ENCODE results near the gene CCM2. TPM values are rescaled to one million over a fixed set of nuclear protein-coding genes. Genes with fewer than 3 reads are reported as not detected.

Gene CCM2
- total and polyA plus RNA-seq, 4 donors, result 25.8 to 48.9 (median 41.6) TPM

DNA sequence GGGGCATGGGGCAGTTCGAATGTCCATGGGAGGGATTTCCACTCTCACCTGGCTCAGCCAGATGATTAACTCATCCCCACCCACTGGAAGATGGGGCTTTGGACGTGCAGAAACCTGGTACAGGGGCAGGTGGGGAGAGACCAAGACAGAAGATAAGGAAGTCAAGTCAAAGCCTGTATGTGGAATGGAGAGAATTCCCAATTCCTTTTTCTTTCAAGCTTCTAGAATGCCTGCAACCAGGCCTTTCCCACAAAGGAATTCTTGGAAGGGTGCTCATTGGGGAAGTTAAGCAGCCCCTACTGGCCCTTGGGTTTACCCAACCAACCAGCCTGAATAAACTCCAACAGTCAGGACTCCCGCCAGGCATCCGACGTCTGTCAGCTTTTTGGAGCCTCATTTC lies 39.1 kb downstream of the CCM2 start:
- Histone ChIP-seq H3K27ac (ENCODE audit: low read depth, low read length) (no peak overlapping the region), H3K4me1 (ENCODE audit: control insufficient read depth, insufficient read depth, low read length) (no peaks in the 10 kb centered on the region), H3K9me3 (ENCODE audit: control insufficient read depth, insufficient read depth, low read length) (no peaks in the 10 kb centered on the region), H3K36me3 (ENCODE audit: control insufficient read depth, insufficient read depth, low read length) (peaks cover 28% of the 10 kb centered on the region), H3K4me3 (ENCODE audit: low read depth, low read length) (no peak overlapping the region), H3K27me3 (ENCODE audit: control insufficient read depth, insufficient read depth, low read length) (no peaks in the 10 kb centered on the region)
- DNase-seq (ENCODE audit: low read depth in 4 of 6, low spot score in 6 of 6), result no peak
- WGBS (ENCODE audit: insufficient coverage), result no CpG with 5 or more reads among the region's 5 CpGs

DNA sequence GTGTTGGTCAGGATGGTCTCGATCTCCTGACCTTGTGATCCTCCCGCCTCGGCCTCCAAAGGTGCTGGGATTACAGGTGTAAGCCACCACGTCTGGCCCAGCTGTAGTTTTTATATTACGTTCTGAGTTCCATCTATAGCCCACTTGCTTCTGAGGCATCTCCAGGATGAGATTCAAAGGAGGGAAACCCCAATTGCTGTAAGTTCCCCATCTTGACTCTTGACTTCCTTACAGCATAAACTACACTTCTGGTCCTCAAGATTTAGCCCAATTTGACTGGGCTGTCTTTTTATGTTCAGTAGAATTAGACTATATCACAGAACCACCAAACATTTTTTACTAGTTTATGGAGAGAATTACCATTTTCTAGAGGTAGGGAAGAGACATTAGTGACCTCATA lies 44.3 kb downstream of the CCM2 start:
- Histone ChIP-seq H3K27me3 (ENCODE audit: control insufficient read depth, insufficient read depth, low read length) (no peaks in the 10 kb centered on the region), H3K27ac (ENCODE audit: low read depth, low read length) (no peak overlapping the region), H3K4me1 (ENCODE audit: control insufficient read depth, insufficient read depth, low read length) (no peaks in the 10 kb centered on the region), H3K4me3 (ENCODE audit: low read depth, low read length) (no peak overlapping the region), H3K9me3 (ENCODE audit: control insufficient read depth, insufficient read depth, low read length) (no peaks in the 10 kb centered on the region), H3K36me3 (ENCODE audit: control insufficient read depth, insufficient read depth, low read length) (peaks cover 19% of the 10 kb centered on the region)
- WGBS (ENCODE audit: insufficient coverage), result 96% methylated on average over 5 of the region's 5 CpGs
- no peak for DNase-seq (ENCODE audit: low read depth in 4 of 6, low spot score in 6 of 6)

GRCh38 chr7:45048748-45049147 lies 48.7 kb downstream of the CCM2 start:
- no peak overlapping the region for H3K27ac ChIP-seq (ENCODE audit: low read depth, low read length)
- H3K4me3 ChIP-seq (ENCODE audit: low read depth, low read length), result no peak overlapping the region
- no CpG with 5 or more reads among the region's 1 CpG for WGBS (ENCODE audit: insufficient coverage)
- H3K9me3 ChIP-seq (ENCODE audit: control insufficient read depth, insufficient read depth, low read length), result no peaks in the 10 kb centered on the region
- H3K36me3 ChIP-seq (ENCODE audit: control insufficient read depth, insufficient read depth, low read length), result peaks cover 3% of the 10 kb centered on the region
- no peaks in the 10 kb centered on the region for H3K4me1 ChIP-seq (ENCODE audit: control insufficient read depth, insufficient read depth, low read length)
- DNase-seq (ENCODE audit: low read depth in 4 of 6, low spot score in 6 of 6), result no peak
- no peaks in the 10 kb centered on the region for H3K27me3 ChIP-seq (ENCODE audit: control insufficient read depth, insufficient read depth, low read length)

GRCh38 chr7:45050198-45050597 lies 50.2 kb downstream of the CCM2 start:
- Histone ChIP-seq H3K27ac (ENCODE audit: low read depth, low read length) (no peak overlapping the region), H3K4me1 (ENCODE audit: control insufficient read depth, insufficient read depth, low read length) (no peaks in the 10 kb centered on the region), H3K36me3 (ENCODE audit: control insufficient read depth, insufficient read depth, low read length) (peaks cover 3% of the 10 kb centered on the region), H3K4me3 (ENCODE audit: low read depth, low read length) (no peak overlapping the region), H3K27me3 (ENCODE audit: control insufficient read depth, insufficient read depth, low read length) (no peaks in the 10 kb centered on the region), H3K9me3 (ENCODE audit: control insufficient read depth, insufficient read depth, low read length) (no peaks in the 10 kb centered on the region)
- no peak for DNase-seq (ENCODE audit: low read depth in 4 of 6, low spot score in 6 of 6)
- WGBS (ENCODE audit: insufficient coverage), result 100% methylated on average over 1 of the region's 2 CpGs

DNA sequence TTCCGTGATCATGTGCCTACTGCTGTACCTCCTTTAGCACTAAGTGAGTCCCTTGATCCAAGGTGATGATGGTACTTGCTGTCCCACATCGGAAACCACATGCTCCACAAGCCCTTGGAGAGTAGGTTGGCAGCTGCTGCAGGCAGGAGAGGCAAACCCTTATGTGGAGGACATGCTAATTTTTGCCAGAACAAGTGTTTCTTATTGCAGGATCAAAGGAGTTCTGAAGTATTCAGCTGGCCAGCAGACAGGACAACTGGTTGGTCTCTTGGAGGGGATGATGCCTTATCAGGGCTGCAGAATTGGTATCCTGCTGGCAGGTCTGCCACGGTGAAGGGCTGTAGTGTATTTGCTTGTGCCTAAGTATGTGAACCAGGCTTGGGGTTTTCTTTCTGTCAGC lies 52.0 kb downstream of the CCM2 start:
- 72% methylated on average over 3 of the region's 3 CpGs for WGBS (ENCODE audit: insufficient coverage)
- Histone ChIP-seq H3K27me3 (ENCODE audit: control insufficient read depth, insufficient read depth, low read length) (no peaks in the 10 kb centered on the region), H3K9me3 (ENCODE audit: control insufficient read depth, insufficient read depth, low read length) (no peaks in the 10 kb centered on the region)

DNA sequence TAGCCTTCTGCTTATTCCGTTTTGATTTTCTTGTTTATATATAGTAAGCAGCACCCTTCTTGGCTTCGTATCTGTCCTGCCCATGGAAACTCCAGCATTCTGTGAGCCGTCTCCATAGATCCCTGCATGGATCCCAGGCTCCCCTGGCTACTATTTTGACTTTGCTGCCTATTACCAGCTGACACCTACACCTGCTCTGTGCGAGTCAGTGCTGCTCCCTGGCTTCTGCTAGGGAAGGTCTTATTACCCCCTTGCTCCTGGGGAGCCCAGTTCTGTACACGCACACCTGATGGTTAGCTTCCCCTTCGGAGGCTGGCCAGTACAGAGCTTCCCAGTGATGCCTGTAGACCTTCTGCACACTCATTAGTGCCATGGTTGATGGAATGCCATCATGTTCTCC lies 53.4 kb downstream of the CCM2 start:
- H3K4me3 ChIP-seq (ENCODE audit: low read depth, low read length), result no peak overlapping the region
- no peaks in the 10 kb centered on the region for H3K27me3 ChIP-seq (ENCODE audit: control insufficient read depth, insufficient read depth, low read length)
- peaks cover 3% of the 10 kb centered on the region for H3K36me3 ChIP-seq (ENCODE audit: control insufficient read depth, insufficient read depth, low read length)
- H3K27ac ChIP-seq (ENCODE audit: low read depth, low read length), result no peak overlapping the region
- no peak for DNase-seq (ENCODE audit: low read depth in 4 of 6, low spot score in 6 of 6)
- no peaks in the 10 kb centered on the region for H3K9me3 ChIP-seq (ENCODE audit: control insufficient read depth, insufficient read depth, low read length)
- H3K4me1 ChIP-seq (ENCODE audit: control insufficient read depth, insufficient read depth, low read length), result no peaks in the 10 kb centered on the region
- WGBS (ENCODE audit: insufficient coverage), result 84% methylated on average over 4 of the region's 6 CpGs

More for the DNA sequence above, 52.0 kb downstream of the CCM2 start:
- Histone ChIP-seq H3K27ac (ENCODE audit: low read depth, low read length) (no peak overlapping the region), H3K4me3 (ENCODE audit: low read depth, low read length) (no peak overlapping the region), H3K36me3 (ENCODE audit: control insufficient read depth, insufficient read depth, low read length) (peaks cover 3% of the 10 kb centered on the region), H3K4me1 (ENCODE audit: control insufficient read depth, insufficient read depth, low read length) (no peaks in the 10 kb centered on the region)
- DNase-seq (ENCODE audit: low read depth in 4 of 6, low spot score in 6 of 6), result no peak

DNA sequence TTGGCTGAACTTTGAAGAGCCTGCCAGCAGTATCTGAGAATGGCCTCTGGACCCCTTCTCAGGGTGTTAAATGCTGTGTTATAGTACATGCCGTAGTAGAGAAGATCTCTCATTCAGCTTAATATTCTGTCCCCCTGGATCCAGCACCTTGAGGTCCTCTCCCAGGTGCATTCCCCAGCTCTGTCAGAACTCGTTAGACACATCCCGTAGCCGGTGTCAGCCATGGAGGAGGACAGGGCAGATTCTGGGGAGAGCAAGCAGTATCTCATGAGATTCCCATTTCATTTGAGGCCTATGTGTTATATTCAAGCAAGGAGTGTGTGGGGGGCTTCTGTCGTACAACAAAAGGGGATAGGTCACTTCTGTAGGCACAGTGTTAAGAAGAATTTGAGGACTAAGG lies 53.9 kb downstream of the CCM2 start:
- Histone ChIP-seq H3K36me3 (ENCODE audit: control insufficient read depth, insufficient read depth, low read length) (peaks cover 3% of the 10 kb centered on the region), H3K27me3 (ENCODE audit: control insufficient read depth, insufficient read depth, low read length) (no peaks in the 10 kb centered on the region), H3K4me3 (ENCODE audit: low read depth, low read length) (no peak overlapping the region), H3K4me1 (ENCODE audit: control insufficient read depth, insufficient read depth, low read length) (no peaks in the 10 kb centered on the region), H3K9me3 (ENCODE audit: control insufficient read depth, insufficient read depth, low read length) (no peaks in the 10 kb centered on the region), H3K27ac (ENCODE audit: low read depth, low read length) (no peak overlapping the region)
- no peak for DNase-seq (ENCODE audit: low read depth in 4 of 6, low spot score in 6 of 6)
- 100% methylated on average over 3 of the region's 5 CpGs for WGBS (ENCODE audit: insufficient coverage)

DNA sequence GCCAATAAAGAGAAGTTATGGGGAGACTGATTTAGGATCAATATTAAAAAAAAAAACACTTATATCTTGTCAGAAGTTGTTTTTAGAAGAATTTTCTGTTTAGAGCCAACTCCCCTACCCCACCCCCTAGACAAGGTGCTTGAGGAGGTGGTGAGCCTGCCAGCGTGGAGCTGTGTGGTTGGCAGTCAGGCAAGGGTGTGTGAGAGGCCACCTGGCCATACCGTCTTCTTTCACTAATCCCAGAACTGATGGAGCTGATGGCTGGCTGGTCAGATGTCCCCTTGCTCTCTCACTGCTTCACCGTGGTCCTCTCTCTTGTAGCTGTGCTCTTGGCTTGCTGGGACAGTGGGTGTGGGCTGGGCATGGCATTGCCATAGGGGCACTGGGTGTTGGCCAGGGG lies 54.4 kb downstream of the CCM2 start:
- WGBS (ENCODE audit: insufficient coverage), result 100% methylated on average over 3 of the region's 3 CpGs
- Histone ChIP-seq H3K4me1 (ENCODE audit: control insufficient read depth, insufficient read depth, low read length) (no peaks in the 10 kb centered on the region), H3K9me3 (ENCODE audit: control insufficient read depth, insufficient read depth, low read length) (no peaks in the 10 kb centered on the region), H3K27me3 (ENCODE audit: control insufficient read depth, insufficient read depth, low read length) (no peaks in the 10 kb centered on the region), H3K27ac (ENCODE audit: low read depth, low read length) (no peak overlapping the region), H3K4me3 (ENCODE audit: low read depth, low read length) (no peak overlapping the region), H3K36me3 (ENCODE audit: control insufficient read depth, insufficient read depth, low read length) (peaks cover 3% of the 10 kb centered on the region)
- DNase-seq (ENCODE audit: low read depth in 4 of 6, low spot score in 6 of 6), result no peak

GRCh38 chr7:45055016-45055415 lies 55.0 kb downstream of the CCM2 start:
- Histone ChIP-seq H3K4me1 (ENCODE audit: control insufficient read depth, insufficient read depth, low read length) (no peaks in the 10 kb centered on the region), H3K27ac (ENCODE audit: low read depth, low read length) (no peak overlapping the region), H3K36me3 (ENCODE audit: control insufficient read depth, insufficient read depth, low read length) (peaks cover 3% of the 10 kb centered on the region), H3K4me3 (ENCODE audit: low read depth, low read length) (no peak overlapping the region), H3K27me3 (ENCODE audit: control insufficient read depth, insufficient read depth, low read length) (no peaks in the 10 kb centered on the region), H3K9me3 (ENCODE audit: control insufficient read depth, insufficient read depth, low read length) (no peaks in the 10 kb centered on the region)
- 80% methylated on average over 1 of the region's 5 CpGs for WGBS (ENCODE audit: insufficient coverage)
- DNase-seq (ENCODE audit: low read depth in 4 of 6, low spot score in 6 of 6), result no peak

DNA sequence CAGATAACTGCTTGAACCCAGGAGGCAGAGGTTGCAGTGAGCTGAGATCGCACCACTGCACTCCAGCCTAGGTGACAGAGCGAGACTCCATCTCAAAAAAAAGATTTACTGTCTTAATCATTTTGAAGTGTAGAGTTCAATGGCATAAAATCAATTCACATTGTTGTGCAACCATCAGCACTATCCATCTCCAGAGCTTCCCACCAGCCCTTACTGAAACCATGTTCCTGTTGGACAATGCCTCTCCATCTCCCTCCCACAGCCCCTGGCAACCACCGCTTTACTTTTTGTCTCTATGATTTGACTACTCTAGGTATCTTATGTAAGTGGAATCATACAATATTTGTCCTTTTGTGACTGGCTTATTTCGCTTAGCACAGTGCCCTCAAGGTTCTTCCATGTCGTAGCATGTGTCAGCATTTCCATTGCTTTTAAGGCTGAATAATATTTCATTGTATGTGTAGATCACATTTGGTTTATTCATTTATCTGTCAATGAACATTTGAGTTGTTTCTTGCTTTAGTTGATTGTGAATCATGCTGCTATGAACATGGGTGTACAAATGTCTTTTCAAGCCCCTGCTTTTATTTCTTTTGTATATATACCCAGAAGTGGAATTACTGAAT lies 55.7 kb downstream of the CCM2 start:
- Histone ChIP-seq H3K4me3 (ENCODE audit: low read depth, low read length) (no peak overlapping the region), H3K4me1 (ENCODE audit: control insufficient read depth, insufficient read depth, low read length) (no peaks in the 10 kb centered on the region), H3K27ac (ENCODE audit: low read depth, low read length) (no peak overlapping the region), H3K9me3 (ENCODE audit: control insufficient read depth, insufficient read depth, low read length) (no peaks in the 10 kb centered on the region), H3K27me3 (ENCODE audit: control insufficient read depth, insufficient read depth, low read length) (no peaks in the 10 kb centered on the region), H3K36me3 (ENCODE audit: control insufficient read depth, insufficient read depth, low read length) (peaks cover 3% of the 10 kb centered on the region)
- 100% methylated on average over 1 of the region's 5 CpGs for WGBS (ENCODE audit: insufficient coverage)
- DNase-seq (ENCODE audit: low read depth in 4 of 6, low spot score in 6 of 6), result no peak
